HG03571 (cell line): ENCODE data around the gene PRM3.
A peak's percentile ranks its signal among the peaks of the same experiment; 100 is the strongest.

Source experiments
- ATAC-seq: cut with Tn5 transposase; IDR thresholded peaks from one replicate; pipeline ENCODE4 v1.9.1; 2021; ENCODE audit not compliant: unreplicated experiment

PRM3 gene

GRCh38 chr16:11229432-11229831 is 44.0 kb downstream of the PRM3 start:
- ATAC-seq: no peak

DNA sequence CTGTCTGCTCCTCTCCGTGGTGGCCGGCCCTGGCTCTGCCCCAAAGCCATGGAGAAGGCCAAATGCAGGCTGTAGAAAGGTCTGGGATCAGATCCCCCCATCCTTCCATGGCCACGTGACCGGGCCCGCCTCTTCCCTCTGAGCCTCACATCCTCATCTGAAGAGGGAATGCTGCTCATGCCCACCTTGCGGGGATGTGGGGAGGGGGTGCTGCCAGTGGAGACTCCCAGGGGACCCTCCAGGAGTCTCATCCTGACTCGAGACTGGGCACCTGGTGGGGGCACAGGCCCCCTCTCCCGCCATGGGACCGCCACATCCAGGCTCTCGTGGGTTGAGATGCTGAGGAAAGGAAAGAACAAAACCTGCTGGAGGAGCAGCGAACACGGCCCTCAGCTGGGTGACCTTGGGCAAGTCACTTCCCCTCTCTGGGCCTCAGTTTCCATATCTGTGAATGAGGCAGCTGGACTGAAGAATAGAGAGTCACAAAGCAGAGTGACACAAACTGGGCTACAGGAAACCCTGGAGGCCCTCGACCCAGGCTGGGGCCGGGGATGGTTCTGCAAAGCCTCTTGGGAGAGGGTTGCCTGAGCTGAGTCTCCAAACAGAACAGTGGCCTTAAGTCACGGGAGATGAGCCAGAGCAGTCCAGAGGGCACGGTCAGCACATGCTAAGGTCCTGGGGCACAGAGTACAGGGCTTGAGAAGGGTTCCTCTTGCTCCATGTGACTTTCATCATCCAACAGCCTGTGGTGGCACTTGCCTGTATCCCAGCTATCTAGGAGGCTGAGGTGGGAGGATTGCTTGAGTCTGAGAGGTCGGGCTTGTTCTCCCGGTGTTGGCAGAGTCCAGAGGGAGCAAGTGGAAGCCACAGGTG is 47.5 kb downstream of the PRM3 start:
- ATAC-seq: no peak

DNA sequence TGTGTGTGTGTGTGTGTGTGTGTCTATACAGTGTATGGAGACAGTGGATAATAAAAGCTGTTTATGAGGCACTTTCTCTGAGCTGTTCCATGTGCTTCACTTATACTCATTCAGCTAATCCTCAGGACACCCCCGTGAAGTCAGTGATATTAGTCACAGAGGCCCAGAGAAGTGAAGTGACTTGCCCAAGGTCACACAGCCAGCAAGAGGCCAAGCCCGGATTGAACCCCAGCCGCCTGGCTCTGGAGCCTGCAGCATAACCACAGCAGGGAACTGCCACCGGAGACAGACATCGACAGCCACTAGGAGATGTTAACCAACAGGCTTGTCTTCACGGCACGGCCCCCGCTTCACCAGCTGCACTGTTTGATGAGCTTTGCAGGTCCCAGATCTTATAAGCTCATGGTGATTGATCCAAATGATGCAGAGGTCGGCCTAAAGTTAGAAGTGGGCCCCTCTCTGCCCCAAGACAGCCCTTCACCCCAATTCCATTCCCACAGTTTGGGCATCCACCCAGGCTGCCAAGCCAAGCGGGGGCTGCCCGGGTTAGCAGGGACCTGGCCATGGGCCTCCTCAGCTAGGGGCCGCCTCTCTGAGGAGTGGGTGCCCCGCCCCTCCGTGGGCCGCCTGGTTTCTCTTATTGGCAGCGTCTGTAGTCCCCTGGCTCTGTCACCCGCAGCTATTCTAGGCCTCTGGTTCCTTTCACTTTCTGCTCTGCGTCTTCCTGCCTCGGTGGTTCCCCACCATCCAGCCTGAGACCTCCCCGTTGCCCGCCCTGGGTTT is 48.3 kb downstream of the PRM3 start:
- ATAC-seq: peak; percentile 81

- peak; percentile 50 for ATAC-seq
These were observed 49.1 kb downstream of the PRM3 start for GRCh38 chr16:11224096-11224893.
